Frontal cortex (tissue), 4 donors: ENCODE results near the gene DNM3. TPM values are rescaled to one million over a fixed set of nuclear protein-coding genes. Genes with fewer than 3 reads are reported as not detected.

Experiments used
- DNase-seq, 2 donors: peaks; one replicate each; pipeline ENCODE4 v3.0.0; 2012; ENCODE audit warnings: low spot score in 2 of 2
- FAIRE-seq: peaks from 2 replicates; lab custom pipeline; 2012; peaks lifted over from hg19 to GRCh38; lab: Jason Lieb, UNC
- total RNA-seq: library from RNA; depleted of rRNA; stranded (reverse); fragments of >200 nt; gene quantifications from one replicate; pipeline ENCODE4 v1.2.3, GENCODE V29; 2014
- donor health status: control.
- donor health status: control.
- donor health status: control.

The DNM3 gene
- total RNA-seq, 1 donor from 2014 or later: 76.2 TPM

GRCh38 chr1:171954361-171954760 is 113.1 kb downstream of the DNM3 start:
- no peak for DNase-seq

GRCh38 chr1:171961861-171962260 is 120.6 kb downstream of the DNM3 start:
- no peak for DNase-seq
- no peak for FAIRE-seq

More at GRCh38 chr1:171954361-171954760, 113.1 kb downstream of the DNM3 start:
- no peak for FAIRE-seq

- DNase-seq (no peak), FAIRE-seq (no peak)
These were observed 122.5 kb downstream of the DNM3 start for GRCh38 chr1:171963762-171964161.

GRCh38 chr1:171965777-171966176 is 124.5 kb downstream of the DNM3 start:
- FAIRE-seq (no peak), DNase-seq (no peak)

- DNase-seq: no peak
- FAIRE-seq: no peak
These were observed 125.3 kb downstream of the DNM3 start for GRCh38 chr1:171966426-171967220.

GRCh38 chr1:171969226-171969625 is 127.9 kb downstream of the DNM3 start:
- FAIRE-seq (no peak), DNase-seq (no peak)

GRCh38 chr1:171969813-171970212 is 128.5 kb downstream of the DNM3 start:
- no peak for DNase-seq

GRCh38 chr1:171972846-171973245 is 131.5 kb downstream of the DNM3 start:
- DNase-seq (no peak), FAIRE-seq (no peak)

More at GRCh38 chr1:171969813-171970212, 128.5 kb downstream of the DNM3 start:
- no peak for FAIRE-seq

GRCh38 chr1:171973421-171973820 is 132.1 kb downstream of the DNM3 start:
- FAIRE-seq: no peak
- DNase-seq: no peak

GRCh38 chr1:171981303-171981702 is 140.0 kb downstream of the DNM3 start:
- DNase-seq: no peak
- FAIRE-seq: no peak

- DNase-seq (no peak), FAIRE-seq (no peak)
These were observed 142.3 kb downstream of the DNM3 start for GRCh38 chr1:171983584-171983983.

GRCh38 chr1:171984262-171984661 is 143.0 kb downstream of the DNM3 start:
- DNase-seq (no peak), FAIRE-seq (no peak)

GRCh38 chr1:171984850-171985485 is 143.7 kb downstream of the DNM3 start:
- DNase-seq: peak in 1 of 2 donors; percentile 9
- FAIRE-seq: peak; percentile 82

GRCh38 chr1:171985639-171986038 is 144.3 kb downstream of the DNM3 start:
- FAIRE-seq (no peak), DNase-seq (peak in 1 of 2 donors; percentile 2)

GRCh38 chr1:171988243-171988885 is 147.1 kb downstream of the DNM3 start:
- FAIRE-seq: no peak
- DNase-seq: no peak

GRCh38 chr1:171990371-171990770 is 149.1 kb downstream of the DNM3 start:
- DNase-seq: no peak
- FAIRE-seq: no peak

- FAIRE-seq: no peak
- no peak for DNase-seq
These were observed 153.0 kb downstream of the DNM3 start for GRCh38 chr1:171994293-171994692.

GRCh38 chr1:171995573-171995972 is 154.3 kb downstream of the DNM3 start:
- FAIRE-seq: no peak
- DNase-seq: no peak

GRCh38 chr1:171997936-171998335 is 156.6 kb downstream of the DNM3 start:
- no peak for FAIRE-seq
- DNase-seq: no peak

GRCh38 chr1:171998711-171999110 is 157.4 kb downstream of the DNM3 start:
- FAIRE-seq (no peak), DNase-seq (no peak)

- DNase-seq (no peak), FAIRE-seq (no peak)
These were observed 158.5 kb downstream of the DNM3 start for GRCh38 chr1:171999756-172000155.
